HCT116 (cell line): ENCODE measurements around the gene ACHE. TPM values are rescaled to one million over a fixed set of nuclear protein-coding genes. Genes with fewer than 3 reads are reported as not detected.

Experiments used
- ATAC-seq: fragments of 200-7000 bp; cut with Tn5 transposase; 2 replicates; pipeline ENCODE4 v1.9.1; 2020; ENCODE audit warnings: mild to moderate bottlenecking, moderate library complexity
- BruUV-seq: library from RNA; stranded (reverse); fragments of 400-500 nt; replicated peaks from 2 replicates; lab custom pipeline; 2021; lab: Mats Ljungman, UMichigan
- CTCF ChIA-PET: fragments of 300-600 bp; sonication (Branson Sonifier 250); formaldehyde crosslinking; loops from one replicate; lab custom pipeline; 2021; ENCODE audit warnings: antibody characterized with exemption; lab: Charles Lee
- POLR2A ChIA-PET: fragments of 300-600, 350-600 bp; sonication (Branson Sonifier 250); formaldehyde crosslinking; loops from one replicate; lab custom pipeline; 2021; ENCODE audit warnings: antibody characterized with exemption; lab: Charles Lee
- RAD21 ChIA-PET, 2 experiments: fragments of 300-600 bp; sonication (Branson Sonifier 250); formaldehyde crosslinking; loops; one replicate each; lab custom pipeline; 2023; ENCODE audit warnings: low total read pairs in 2 of 2; ENCODE audit not compliant: uncharacterized antibody in 2 of 2, unreplicated experiment in 2 of 2, low non-redundant PET in 1 of 2; lab: Charles Lee
- DNase-seq: peaks from one replicate; pipeline ENCODE4 v3.0.0-alpha.2; 2010; ENCODE audit warnings: low read depth, low spot score
- H2AFZ ChIP-seq: fragments of 200-600 bp; shearing (Covaris generic), sonication (generic); 2 replicates; pipeline ENCODE4 v1.6.1; 2017; ENCODE audit warnings: low read depth, mixed run types, mixed read lengths, antibody characterized with exemption, low read length; ENCODE audit not compliant: poor library complexity, severe bottlenecking
- H3K27ac ChIP-seq: 2 replicates; pipeline ENCODE4 v1.5.1; 2012; ENCODE audit warnings: low read depth, low read length
- H3K27me3 ChIP-seq: fragments of 200-600 bp; sonication (generic); 2 replicates; pipeline ENCODE4 v1.6.1; 2016; ENCODE audit warnings: mixed run types, low read length, mixed read lengths; ENCODE audit not compliant: insufficient read depth
- H3K36me3 ChIP-seq, 2 experiments: fragments of 200-500 bp in 1 of 2; fragments of 200-600 bp in 1 of 2; sonication (Bioruptor generic) in 1 of 2; sonication (generic) in 1 of 2; 2 replicates each; pipeline versions ENCODE4 v1.5.1 to v1.6.1; 2014 to 2016; ENCODE audit warnings: low read length in 2 of 2, inconsistent platforms in 1 of 2, mixed read lengths in 1 of 2, mixed run types in 1 of 2; ENCODE audit not compliant: insufficient read depth in 2 of 2, control insufficient read depth in 1 of 2
- H3K4me1 ChIP-seq, 2 experiments: fragments of 200-600 bp in 1 of 2; sonication (generic) in 1 of 2; 2 replicates each; pipeline versions ENCODE4 v1.5.1 to v1.6.1; 2012 to 2017; ENCODE audit warnings: low read length in 2 of 2, inconsistent platforms in 1 of 2, mild to moderate bottlenecking in 1 of 2, mixed read lengths in 1 of 2, mixed run types in 1 of 2, moderate library complexity in 1 of 2; ENCODE audit not compliant: insufficient read depth in 2 of 2, control insufficient read depth in 1 of 2
- H3K4me2 ChIP-seq: fragments of 200-600 bp; sonication (generic); 2 replicates; pipeline ENCODE4 v1.6.1; 2017; ENCODE audit warnings: mixed run types, low read length, mixed read lengths
- H3K4me3 ChIP-seq, 2 experiments: fragments of 200-600 bp in 1 of 2; sonication (generic) in 1 of 2; replicated peaks in 1 of 2; 2 replicates each; pipeline ENCODE4 v1.5.1; 2011 to 2016; ENCODE audit warnings: low read length in 2 of 2, control low read depth in 1 of 2, low read depth in 1 of 2, mild to moderate bottlenecking in 1 of 2, mixed read lengths in 1 of 2, mixed run types in 1 of 2
- H3K79me2 ChIP-seq: fragments of 200-600 bp; sonication (generic); 2 replicates; pipeline ENCODE4 v1.6.1; 2017; ENCODE audit warnings: mild to moderate bottlenecking, mixed run types, low read length, moderate library complexity, mixed read lengths; ENCODE audit not compliant: insufficient read depth
- H3K9ac ChIP-seq: fragments of 200-600 bp; sonication (generic); 2 replicates; pipeline ENCODE4 v1.6.1; 2016; ENCODE audit warnings: low read length, mixed read lengths
- H3K9me2 ChIP-seq: fragments of 200-600 bp; sonication (generic), shearing (Covaris generic); 2 replicates; pipeline ENCODE4 v1.6.1; 2017; ENCODE audit warnings: mixed run types, mild to moderate bottlenecking, moderate library complexity; ENCODE audit not compliant: insufficient read depth
- H3K9me3 ChIP-seq, 2 experiments: fragments of 200-500 bp in 1 of 2; fragments of 200-600 bp in 1 of 2; sonication (Bioruptor generic) in 1 of 2; sonication (generic) in 1 of 2; 2 replicates each; pipeline ENCODE4 v1.6.1; 2014 to 2017; ENCODE audit warnings: low read length in 2 of 2, mixed read lengths in 2 of 2, inconsistent platforms in 1 of 2, low read depth in 1 of 2, mild to moderate bottlenecking in 1 of 2, mixed run types in 1 of 2, moderate library complexity in 1 of 2; ENCODE audit not compliant: control insufficient read depth in 1 of 2, insufficient read depth in 1 of 2
- H4K20me1 ChIP-seq: fragments of 200-600 bp; sonication (generic), shearing (Covaris generic); 2 replicates; pipeline ENCODE4 v1.6.1; 2017; ENCODE audit warnings: mixed run types, mild to moderate bottlenecking, moderate library complexity; ENCODE audit not compliant: insufficient read depth
- ATF3 ChIP-seq: IDR thresholded peaks from 2 replicates; pipeline ENCODE4 v1.6.1; 2012
- CBX3 ChIP-seq: IDR thresholded peaks from 2 replicates; pipeline ENCODE4 v1.6.1; 2012; ENCODE audit warnings: low read depth
- CEBPB ChIP-seq: IDR thresholded peaks from 2 replicates; pipeline ENCODE4 v1.6.1; 2012; ENCODE audit warnings: low read depth
- EGR1 ChIP-seq: IDR thresholded peaks from 2 replicates; pipeline ENCODE4 v1.6.1; 2012; ENCODE audit warnings: low read depth
- EZH2 ChIP-seq: fragments of 200-600 bp; sonication (generic); IDR thresholded peaks from 2 replicates; pipeline ENCODE4 v1.6.1; 2017; ENCODE audit warnings: antibody characterized with exemption, mixed run types
- EZH2phosphoT487 ChIP-seq: fragments of 200-600 bp; IDR thresholded peaks from 2 replicates; pipeline ENCODE4 v1.6.1; 2018; ENCODE audit warnings: antibody characterized with exemption, borderline replicate concordance
- FOSL1 ChIP-seq: IDR thresholded peaks from 2 replicates; pipeline ENCODE4 v1.6.1; 2012; ENCODE audit warnings: low read depth
- JUND ChIP-seq: IDR thresholded peaks from 2 replicates; pipeline ENCODE4 v1.6.1; 2012
- RAD21 ChIP-seq: IDR thresholded peaks from 2 replicates; pipeline ENCODE4 v1.6.1; 2012; ENCODE audit warnings: low read depth, mild to moderate bottlenecking
- SIN3A ChIP-seq: IDR thresholded peaks from 2 replicates; pipeline ENCODE4 v1.6.1; 2012; ENCODE audit warnings: low read depth
- SP1 ChIP-seq: IDR thresholded peaks from 2 replicates; pipeline ENCODE4 v1.6.1; 2012; ENCODE audit warnings: low read depth
- SRF ChIP-seq: IDR thresholded peaks from 2 replicates; pipeline ENCODE4 v1.6.1; 2012; ENCODE audit warnings: low read depth
- TCF7L2 ChIP-seq: IDR thresholded peaks from 2 replicates; pipeline ENCODE4 v1.7.0; 2011; ENCODE audit warnings: borderline replicate concordance, inconsistent platforms; ENCODE audit not compliant: insufficient read depth, insufficient read length; ENCODE audit errors: extremely low read depth
- YY1 ChIP-seq: IDR thresholded peaks from 2 replicates; pipeline ENCODE4 v1.6.1; 2011; ENCODE audit warnings: low read length, low read depth, moderate library complexity, mild to moderate bottlenecking; ENCODE audit not compliant: insufficient replicate concordance; ENCODE audit errors: extremely low read depth
- ZBTB33 ChIP-seq: IDR thresholded peaks from 2 replicates; pipeline ENCODE4 v1.6.1; 2011; ENCODE audit warnings: mild to moderate bottlenecking, low read length, moderate library complexity; ENCODE audit not compliant: insufficient replicate concordance; ENCODE audit errors: extremely low read depth
- ZNF274 ChIP-seq: fragments of 200-500 bp; sonication (Bioruptor generic); IDR thresholded peaks from 2 replicates; pipeline ENCODE4 v1.6.1; 2014; ENCODE audit warnings: mild to moderate bottlenecking, low read depth, low read length, inconsistent platforms
- intact Hi-C: fragments of 100-400 bp; cut with micrococcal nuclease; formaldehyde crosslinking; loops from 2 replicates; pipeline ENCODE4 v1.10.0; 2022
- total RNA-seq: library from RNA; stranded (reverse); gene quantifications from one replicate; pipeline ENCODE4 v1.2.1, GENCODE V29; 2021; ENCODE audit not compliant: unreplicated experiment

The ACHE gene
- total RNA-seq, 1 experiment from 2014 or later, result 1.8 TPM

GRCh38 chr7:100902638-100903037 is 7.0 kb upstream of the ACHE start:
- no peak for ATAC-seq
- Histone ChIP-seq H3K4me3 (no peak overlapping the region), H3K4me2 (no peak overlapping the region), H3K9me2 (no peaks in the 10 kb centered on the region), H4K20me1 (no peaks in the 10 kb centered on the region), H3K79me2 (no peaks in the 10 kb centered on the region), H3K36me3 (no peaks in the 10 kb centered on the region), H2AFZ (no peak overlapping the region), H3K27me3 (no peaks in the 10 kb centered on the region), H3K27ac (no peak overlapping the region), H3K4me1 (peaks cover 4 to 5% of the 10 kb centered on the region in 2 experiments; a peak in 3 of 4 replicates), H3K9me3 (no peaks in the 10 kb centered on the region), H3K9ac (no peak overlapping the region)
- ChIA-PET RAD21 (no interaction called here), CTCF (interaction anchor here (0.9 kb wide), 1 partner anchor 156 kb away, joined by 4 read pairs; no protein-coding TSS in a partner anchor), POLR2A (no interaction called here)
- intact Hi-C loops, result no loop called here
- DNase-seq, result no peak
- TF ChIP-seq CEBPB, result no peak
- TF ChIP-seq SRF, result no peak
- no peak for TF ChIP-seq YY1
- TF ChIP-seq ZBTB33, result no peak
- no peak for TF ChIP-seq RAD21
- TF ChIP-seq ZNF274, result no peak
- TF ChIP-seq SP1, result no peak
- no peak for TF ChIP-seq JUND
- no peak for TF ChIP-seq EZH2phosphoT487
- TF ChIP-seq TCF7L2, result no peak
- no peak for TF ChIP-seq ATF3
- TF ChIP-seq CBX3, result no peak
- TF ChIP-seq FOSL1, result no peak
- TF ChIP-seq EGR1, result no peak
- TF ChIP-seq SIN3A, result no peak
- no peak for TF ChIP-seq EZH2
- BruUV-seq, result no TSS peak
